PFSK-1 (cell line): ENCODE data around the gene PAIP1.

Experiments used
- FOXP2 ChIP-seq: optimal IDR thresholded peaks from 2 replicates; pipeline ENCODE3; 2011; ENCODE audit warnings: borderline replicate concordance, control low read depth, inconsistent platforms; ENCODE audit not compliant: insufficient read depth; ENCODE audit errors: extremely low read length, extremely low read depth
- POLR2AphosphoS5 ChIP-seq: IDR thresholded peaks from 2 replicates; pipeline ENCODE4 v1.6.1; 2012; ENCODE audit warnings: low read depth, mild to moderate bottlenecking, control low read depth, low read length, moderate library complexity
- SIN3A ChIP-seq: IDR thresholded peaks from 2 replicates; pipeline ENCODE4 v1.6.1; 2012; ENCODE audit warnings: mild to moderate bottlenecking, low read length, moderate library complexity, borderline replicate concordance; ENCODE audit not compliant: insufficient read depth
- TAF1 ChIP-seq: IDR thresholded peaks from 2 replicates; pipeline ENCODE4 v1.6.1; 2012; ENCODE audit warnings: low read length, control low read depth, borderline replicate concordance; ENCODE audit not compliant: insufficient read depth
- TF ChIP-seq, protein P1 (sequence below), 2 experiments: IDR thresholded peaks; 2 replicates each; pipeline versions ENCODE4 v1.6.1 to v1.8.0; 2011 to 2012; ENCODE audit warnings: low read depth in 2 of 2, low read length in 2 of 2, control low read depth in 1 of 2, inconsistent platforms in 1 of 2, mild to moderate bottlenecking in 1 of 2, moderate library complexity in 1 of 2; ENCODE audit not compliant: insufficient read depth in 1 of 2

PAIP1 gene

DNA sequence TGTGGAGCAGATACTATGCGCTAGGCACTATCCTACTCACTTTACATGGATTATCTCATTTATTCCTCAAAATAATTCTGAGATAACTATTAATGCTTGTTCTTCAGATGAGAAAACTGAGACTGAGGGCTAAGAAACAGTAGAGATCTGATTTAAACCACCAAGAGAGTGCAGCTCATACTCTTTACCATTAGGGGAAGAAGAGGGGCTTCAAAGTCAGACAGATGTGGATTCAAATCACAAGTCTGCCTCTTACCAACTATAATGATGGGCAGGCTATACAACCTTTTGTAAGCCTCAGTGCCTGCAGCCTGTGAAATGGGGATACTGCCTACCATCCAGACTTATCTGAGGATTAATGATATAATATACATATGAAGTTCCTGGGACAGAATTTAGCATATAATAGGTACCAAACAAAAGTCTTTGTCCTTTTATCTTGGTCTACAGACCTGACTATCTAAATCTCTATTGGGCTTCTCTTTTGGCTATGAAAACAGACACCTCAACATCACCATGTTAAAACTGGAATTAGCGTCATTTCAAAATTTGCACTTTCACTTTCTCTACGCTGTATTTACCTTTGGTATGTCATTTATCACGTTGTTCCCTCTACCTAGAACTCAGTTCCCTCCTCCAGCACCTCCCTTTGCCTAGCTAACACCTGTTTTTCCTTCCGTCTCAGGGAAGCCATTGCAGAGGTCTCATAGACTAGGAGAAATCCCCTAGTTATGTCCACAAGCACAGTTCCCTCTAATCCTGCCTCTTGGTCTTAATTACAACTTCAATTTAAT, 59.4 kb downstream of the PAIP1 start:
- no peak for TF ChIP-seq TAF1
- TF ChIP-seq, protein P1, sequence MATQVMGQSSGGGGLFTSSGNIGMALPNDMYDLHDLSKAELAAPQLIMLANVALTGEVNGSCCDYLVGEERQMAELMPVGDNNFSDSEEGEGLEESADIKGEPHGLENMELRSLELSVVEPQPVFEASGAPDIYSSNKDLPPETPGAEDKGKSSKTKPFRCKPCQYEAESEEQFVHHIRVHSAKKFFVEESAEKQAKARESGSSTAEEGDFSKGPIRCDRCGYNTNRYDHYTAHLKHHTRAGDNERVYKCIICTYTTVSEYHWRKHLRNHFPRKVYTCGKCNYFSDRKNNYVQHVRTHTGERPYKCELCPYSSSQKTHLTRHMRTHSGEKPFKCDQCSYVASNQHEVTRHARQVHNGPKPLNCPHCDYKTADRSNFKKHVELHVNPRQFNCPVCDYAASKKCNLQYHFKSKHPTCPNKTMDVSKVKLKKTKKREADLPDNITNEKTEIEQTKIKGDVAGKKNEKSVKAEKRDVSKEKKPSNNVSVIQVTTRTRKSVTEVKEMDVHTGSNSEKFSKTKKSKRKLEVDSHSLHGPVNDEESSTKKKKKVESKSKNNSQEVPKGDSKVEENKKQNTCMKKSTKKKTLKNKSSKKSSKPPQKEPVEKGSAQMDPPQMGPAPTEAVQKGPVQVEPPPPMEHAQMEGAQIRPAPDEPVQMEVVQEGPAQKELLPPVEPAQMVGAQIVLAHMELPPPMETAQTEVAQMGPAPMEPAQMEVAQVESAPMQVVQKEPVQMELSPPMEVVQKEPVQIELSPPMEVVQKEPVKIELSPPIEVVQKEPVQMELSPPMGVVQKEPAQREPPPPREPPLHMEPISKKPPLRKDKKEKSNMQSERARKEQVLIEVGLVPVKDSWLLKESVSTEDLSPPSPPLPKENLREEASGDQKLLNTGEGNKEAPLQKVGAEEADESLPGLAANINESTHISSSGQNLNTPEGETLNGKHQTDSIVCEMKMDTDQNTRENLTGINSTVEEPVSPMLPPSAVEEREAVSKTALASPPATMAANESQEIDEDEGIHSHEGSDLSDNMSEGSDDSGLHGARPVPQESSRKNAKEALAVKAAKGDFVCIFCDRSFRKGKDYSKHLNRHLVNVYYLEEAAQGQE (IDR thresholded peaks at IDR 0.05; ENCODE audit: insufficient read depth in 1 of 2, low read depth in 2 of 2, low read length in 2 of 2): no peak
- TF ChIP-seq POLR2AphosphoS5: no peak
- TF ChIP-seq FOXP2: no peak
- no peak for TF ChIP-seq SIN3A

DNA sequence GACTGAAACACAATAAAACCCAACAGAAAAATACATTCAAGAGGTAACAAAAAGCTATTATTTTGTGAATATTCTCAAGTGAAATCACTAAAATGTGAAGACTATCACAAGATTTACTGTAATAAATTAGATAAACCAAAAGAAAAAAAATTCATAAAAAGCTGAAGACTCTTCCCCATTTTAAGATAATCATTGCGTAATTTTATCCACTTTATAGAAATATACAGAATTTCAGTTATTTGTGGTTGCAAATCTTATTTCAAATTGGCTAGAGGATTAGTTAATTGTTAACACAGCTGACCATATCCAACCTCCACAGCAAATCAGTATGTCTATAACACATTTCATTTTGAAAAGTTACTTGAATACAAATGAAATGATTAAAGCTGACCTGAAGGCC, 65.6 kb downstream of the PAIP1 start:
- TF ChIP-seq FOXP2: no peak

DNA sequence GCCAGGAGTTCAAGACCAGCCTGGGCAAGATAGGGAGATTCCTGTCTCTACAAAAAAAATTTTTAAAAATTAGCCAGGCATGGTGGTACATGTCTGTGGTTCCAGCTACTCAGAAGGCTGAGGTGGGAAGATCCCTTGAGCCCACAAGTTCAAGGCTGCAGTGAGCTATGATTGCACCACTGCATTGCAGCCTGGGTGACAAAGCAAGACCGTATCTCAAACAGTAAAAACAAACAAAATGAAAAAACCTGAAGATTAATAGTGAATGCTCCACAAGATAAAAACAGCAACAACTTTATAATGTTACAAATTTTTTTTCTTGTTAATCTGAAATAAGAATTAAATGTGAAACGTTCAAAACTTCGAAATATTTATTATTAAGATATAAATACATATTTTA, 70.5 kb downstream of the PAIP1 start:
- TF ChIP-seq FOXP2: no peak
- TF ChIP-seq POLR2AphosphoS5: no peak
- no peak for TF ChIP-seq TAF1
- TF ChIP-seq, protein P1 (IDR thresholded peaks at IDR 0.05; ENCODE audit: insufficient read depth in 1 of 2, low read depth in 2 of 2, low read length in 2 of 2): no peak
- no peak for TF ChIP-seq SIN3A

DNA sequence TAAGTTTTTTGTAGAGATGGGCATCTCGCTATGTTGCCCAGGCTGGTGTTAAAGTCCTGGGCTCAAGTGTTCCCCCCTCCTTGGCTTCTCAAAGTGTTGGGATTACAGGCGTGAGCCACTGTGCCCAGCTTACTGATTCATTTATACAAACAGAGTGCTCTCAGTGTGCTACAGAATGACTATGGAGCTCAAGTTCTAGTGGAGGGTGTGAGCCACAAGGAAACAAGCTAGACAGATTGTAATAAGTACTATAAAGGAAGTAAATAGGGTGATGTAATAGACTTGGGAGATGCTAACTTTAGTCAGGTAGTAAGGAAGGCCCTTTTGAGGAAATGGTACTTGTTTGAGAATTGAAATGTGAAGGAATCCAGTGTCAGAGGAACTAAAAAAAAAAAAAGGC, 71.5 kb downstream of the PAIP1 start:
- TF ChIP-seq, protein P1 (IDR thresholded peaks at IDR 0.05; ENCODE audit: insufficient read depth in 1 of 2, low read depth in 2 of 2, low read length in 2 of 2): no peak
- TF ChIP-seq POLR2AphosphoS5: no peak
- TF ChIP-seq FOXP2: no peak
- no peak for TF ChIP-seq SIN3A
- no peak for TF ChIP-seq TAF1

DNA sequence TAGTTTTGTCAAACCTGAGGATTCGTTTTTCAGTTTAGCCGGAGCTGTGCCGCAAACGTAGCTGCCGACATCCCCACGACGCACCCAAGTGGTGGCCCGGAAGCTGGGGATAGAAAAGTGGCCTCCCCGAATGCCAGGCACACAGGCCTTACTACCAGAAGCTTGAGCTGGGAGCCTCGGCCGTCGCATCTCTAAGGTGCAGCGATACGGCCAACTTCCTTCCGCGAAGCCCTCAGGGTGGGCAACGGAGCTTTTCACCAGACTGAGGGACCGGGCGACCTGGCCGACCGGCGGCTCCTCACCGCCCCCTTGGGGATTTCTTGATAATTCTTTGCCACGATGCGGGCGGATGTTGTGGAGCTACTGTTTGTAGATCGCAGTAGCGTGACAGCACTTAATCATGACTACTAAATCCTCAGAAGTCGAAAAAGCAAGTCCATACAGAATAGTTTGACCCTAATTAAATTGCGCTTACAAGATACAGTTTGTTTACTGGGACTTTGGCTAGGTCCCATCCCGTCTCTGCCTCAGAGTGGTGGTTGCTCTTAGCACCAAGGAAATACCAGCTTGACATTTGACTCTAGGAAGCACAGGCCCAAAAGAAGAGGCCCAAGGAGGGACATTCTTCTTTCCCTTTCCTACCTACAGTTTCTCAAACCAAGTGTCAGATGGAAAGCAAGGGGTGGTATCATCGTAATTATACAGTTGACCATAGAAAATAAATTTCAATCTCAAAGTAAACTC, 72.6 kb downstream of the PAIP1 start:
- TF ChIP-seq POLR2AphosphoS5 (no peak), FOXP2 (peak; percentile 21)
- TF ChIP-seq, protein P1 (IDR thresholded peaks at IDR 0.05; ENCODE audit: insufficient read depth in 1 of 2, low read depth in 2 of 2, low read length in 2 of 2): no peak
